Measurements from ENCODE around the gene TRIP13.
"Not testable (repeated sequence)": the region's sequence is repeated elsewhere in the genome, so short reads cannot be mapped to it uniquely, and the experiment has no call there.

Gene TRIP13, protein sequence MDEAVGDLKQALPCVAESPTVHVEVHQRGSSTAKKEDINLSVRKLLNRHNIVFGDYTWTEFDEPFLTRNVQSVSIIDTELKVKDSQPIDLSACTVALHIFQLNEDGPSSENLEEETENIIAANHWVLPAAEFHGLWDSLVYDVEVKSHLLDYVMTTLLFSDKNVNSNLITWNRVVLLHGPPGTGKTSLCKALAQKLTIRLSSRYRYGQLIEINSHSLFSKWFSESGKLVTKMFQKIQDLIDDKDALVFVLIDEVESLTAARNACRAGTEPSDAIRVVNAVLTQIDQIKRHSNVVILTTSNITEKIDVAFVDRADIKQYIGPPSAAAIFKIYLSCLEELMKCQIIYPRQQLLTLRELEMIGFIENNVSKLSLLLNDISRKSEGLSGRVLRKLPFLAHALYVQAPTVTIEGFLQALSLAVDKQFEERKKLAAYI

DNA sequence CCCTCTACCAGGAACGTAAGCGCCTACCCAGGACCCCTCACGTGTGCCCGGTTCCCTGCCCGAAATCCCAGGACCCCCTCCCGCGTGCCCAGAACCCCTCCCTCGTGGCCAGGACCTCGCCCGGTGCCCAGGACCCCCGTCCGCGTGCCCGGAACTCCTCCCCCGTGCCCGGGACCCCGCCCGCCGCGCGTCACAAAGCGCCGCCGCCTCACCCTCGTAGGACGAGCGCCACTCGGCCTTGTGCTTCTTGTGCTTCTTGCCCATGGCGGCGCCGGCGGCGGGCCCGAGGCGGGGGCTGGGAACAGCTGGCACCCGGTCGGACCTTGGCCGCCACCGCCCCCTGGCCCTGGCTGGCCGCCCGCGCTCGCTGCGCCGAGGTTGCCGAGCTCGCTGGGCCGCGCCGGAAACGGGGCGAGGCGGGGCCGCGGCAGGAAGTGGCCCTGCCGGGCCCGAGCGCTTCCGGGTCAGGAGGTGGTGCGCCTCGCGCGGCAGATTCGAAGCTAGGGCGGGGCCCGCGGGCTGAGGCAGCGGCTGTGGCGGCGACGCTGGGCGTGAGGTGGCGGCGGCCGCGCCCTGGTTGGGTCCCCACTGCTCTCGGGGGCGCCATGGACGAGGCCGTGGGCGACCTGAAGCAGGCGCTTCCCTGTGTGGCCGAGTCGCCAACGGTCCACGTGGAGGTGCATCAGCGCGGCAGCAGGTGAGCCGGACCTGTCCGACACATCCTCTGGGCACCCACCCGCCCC is at the start of gene TRIP13, which contains the start of gene BRD9:
TSS of gene TRIP13 (plus strand) at position 491 of the 743 bp plus-strand sequence. CDS start at position 606, 115 bp downstream.
TSS of gene BRD9 (minus strand) at position 408 of the 743 bp plus-strand sequence. CDS start at position 264, 144 bp downstream.
- DNase-seq (ENCODE audit: low read depth) = peak; percentile 83

DNA sequence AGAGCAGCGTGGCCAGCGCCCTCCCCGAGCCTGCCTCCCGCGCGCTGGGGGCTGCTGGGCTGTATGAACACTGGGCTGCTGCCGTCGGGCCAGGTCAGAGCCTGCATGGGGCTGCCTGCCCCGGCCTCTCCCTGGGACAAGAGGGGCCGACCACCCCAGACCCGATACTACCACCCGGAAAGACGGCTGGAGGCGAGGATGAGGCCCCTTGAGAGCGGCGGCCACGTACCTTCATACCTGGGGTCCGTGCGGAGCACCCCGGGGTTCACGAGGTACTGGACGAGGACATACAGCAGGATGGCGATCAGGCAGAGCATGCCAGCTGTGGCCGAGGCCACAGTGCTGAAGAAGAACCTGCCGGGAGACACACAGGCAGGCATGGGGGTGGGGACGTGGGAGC is 49.3 kb upstream of the TRIP13 start:
- DNase-seq (ENCODE audit: low read depth) = not testable (repeated sequence)

DNA sequence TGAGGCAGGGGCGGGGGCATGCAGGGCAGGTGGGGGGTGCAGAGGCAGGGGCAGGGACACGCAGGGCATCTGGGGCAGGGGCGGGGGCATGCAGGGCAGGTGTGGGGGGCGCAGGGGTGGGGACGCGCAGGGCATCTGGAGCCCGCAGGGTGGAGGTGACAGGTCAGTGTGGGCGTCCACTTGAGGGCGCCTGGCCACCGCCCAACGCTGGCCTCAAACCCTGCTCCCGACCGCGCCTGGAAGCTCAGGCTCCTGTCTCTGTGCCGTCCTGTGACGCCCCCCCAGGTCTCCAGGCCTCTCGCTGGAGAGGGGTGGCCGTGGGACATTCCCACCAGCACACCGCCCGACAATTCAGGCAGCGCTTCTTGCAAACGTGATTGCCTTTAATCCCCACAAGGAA is 48.8 kb upstream of the TRIP13 start:
- not testable (repeated sequence) for DNase-seq (ENCODE audit: low read depth)

DNA sequence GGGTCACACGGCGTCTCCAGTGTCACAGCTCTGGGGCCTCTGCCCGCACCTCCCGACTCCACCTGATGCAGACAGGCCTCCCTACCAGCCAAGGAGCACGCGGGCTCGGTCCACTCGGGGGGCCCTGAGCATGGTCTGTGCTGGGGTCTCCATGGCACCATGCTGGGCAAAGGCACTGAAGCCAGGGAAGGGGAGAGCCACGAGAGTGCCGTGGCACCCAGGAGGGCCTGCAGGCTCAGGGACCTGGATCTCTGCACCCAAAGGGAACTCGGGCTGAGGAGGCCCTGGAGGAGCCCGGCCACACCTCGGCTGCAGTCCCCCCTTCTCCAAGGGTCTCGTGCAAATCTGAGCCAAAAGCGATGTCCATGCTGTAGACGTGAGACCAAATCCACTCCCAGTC is 48.3 kb upstream of the TRIP13 start:
- DNase-seq (ENCODE audit: low read depth) = not testable (repeated sequence)

DNA sequence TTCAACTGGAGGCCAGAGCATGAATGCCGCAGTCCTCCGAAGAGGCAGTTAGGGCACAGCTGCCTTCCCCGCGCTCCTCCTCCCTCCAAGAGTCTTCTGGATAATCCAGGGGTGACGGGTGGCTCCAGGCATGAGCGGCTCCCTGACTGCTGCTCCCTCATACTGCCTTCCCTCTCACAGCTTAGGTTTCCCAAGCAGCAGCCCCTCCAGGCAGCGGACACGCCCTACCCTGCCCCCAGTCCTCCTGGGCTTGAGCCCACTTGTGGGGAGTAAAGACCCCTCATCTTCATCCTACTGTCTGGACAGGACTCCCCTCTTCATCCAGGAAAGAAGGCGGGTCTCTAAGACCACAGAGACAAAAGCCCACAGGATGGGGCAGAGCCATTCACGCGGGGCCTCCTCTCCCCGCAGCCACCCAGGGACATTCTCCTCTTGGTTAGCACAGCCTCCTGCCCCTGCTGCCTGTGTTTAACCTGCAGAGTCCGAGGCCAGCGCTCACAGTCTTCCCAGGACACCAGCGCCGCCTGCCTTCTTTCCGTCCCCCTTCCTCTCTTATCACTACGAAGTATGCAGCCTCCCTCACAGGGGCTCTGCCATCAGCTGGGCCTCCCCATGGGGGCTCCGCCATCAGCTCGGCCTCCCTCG is 47.5 kb upstream of the TRIP13 start:
- DNase-seq (ENCODE audit: low read depth) = not testable (repeated sequence)

DNA sequence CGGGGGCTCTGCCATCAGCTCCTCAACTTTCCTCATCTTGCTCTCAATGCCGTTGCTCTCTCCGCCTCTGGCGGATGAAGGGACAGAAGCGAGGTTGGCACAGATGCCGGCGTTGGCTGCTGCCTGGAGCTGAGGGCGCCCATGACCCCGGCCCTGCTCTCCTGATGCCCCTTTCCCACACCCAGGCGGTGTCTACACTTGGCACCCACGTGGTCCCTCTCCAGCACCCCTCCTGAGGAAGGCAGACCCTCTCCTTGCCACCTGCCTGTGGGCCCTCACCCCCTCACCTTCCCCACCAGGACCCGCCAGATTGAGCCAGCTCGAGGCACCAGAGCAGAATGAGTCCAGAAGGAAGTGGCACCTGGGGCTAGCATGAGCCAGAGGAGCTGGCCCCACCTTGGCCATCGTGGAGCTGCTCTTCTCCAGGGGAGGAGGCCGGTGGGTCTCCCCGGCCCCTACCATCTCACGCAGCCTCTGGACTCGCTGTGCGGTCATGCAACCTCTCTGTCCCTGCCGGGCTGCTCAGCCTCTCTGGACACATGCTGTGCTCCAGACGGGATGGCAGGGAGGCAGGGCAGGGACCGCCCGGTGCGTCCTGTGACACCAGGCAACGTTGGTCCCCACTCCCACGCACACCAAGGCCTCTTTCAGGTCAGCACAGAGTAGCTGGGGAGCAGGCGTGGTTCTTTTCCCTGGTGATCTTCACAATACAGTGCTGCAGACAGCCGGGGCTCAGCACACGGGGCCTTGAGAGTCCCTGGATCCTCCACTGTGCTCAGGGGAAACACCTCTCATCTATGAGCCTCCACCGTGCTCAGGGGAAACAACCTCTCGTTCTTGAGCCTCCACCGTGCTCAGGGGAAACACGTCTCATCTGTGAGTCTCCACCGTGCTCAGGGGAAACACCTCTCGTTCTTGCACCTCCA is 46.7 kb upstream of the TRIP13 start:
- not testable (repeated sequence) for DNase-seq (ENCODE audit: low read depth)

DNA sequence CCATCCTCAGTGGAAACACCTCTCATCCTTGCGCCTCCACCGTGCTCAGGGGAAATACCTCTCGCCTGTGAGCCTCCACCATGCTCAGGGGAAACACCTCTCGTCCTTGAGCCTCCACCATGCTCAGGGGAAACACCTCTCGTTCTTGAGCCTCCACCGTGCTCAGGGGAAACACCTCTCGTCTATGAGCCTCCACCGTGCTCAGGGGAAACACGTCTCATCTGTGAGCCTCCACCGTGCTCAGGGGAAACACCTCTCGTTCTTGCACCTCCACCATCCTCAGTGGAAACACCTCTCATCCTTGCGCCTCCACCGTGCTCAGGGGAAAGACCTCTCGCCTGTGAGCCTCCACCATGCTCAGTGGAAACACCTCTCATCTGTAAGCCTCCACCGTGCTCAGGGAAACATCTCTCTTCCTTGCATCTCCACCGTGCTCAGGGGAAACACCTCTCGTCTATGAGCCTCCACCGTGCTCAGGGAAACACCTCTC is 46.0 kb upstream of the TRIP13 start:
- not testable (repeated sequence) for DNase-seq (ENCODE audit: low read depth)

DNA sequence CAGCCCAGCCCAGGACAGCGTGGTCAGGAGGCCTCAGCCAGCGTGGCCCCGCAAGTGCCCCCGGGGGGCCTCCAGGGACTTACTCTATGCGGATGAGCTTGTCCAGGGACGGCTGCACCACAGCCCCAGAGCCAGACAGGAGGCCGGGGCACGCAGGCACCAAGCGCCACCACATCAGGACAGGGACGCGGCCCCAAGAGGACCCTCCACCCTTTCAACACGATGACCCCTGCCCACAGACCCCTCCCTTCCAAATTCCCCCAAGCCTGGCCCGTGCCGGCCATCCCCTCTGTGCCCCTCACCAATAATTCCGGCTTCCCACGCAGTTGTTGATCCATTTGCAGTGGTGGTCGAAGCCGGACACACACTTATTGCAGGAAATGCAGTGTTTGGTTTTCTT is 45.5 kb upstream of the TRIP13 start:
- DNase-seq (ENCODE audit: low read depth) = not testable (repeated sequence)

DNA sequence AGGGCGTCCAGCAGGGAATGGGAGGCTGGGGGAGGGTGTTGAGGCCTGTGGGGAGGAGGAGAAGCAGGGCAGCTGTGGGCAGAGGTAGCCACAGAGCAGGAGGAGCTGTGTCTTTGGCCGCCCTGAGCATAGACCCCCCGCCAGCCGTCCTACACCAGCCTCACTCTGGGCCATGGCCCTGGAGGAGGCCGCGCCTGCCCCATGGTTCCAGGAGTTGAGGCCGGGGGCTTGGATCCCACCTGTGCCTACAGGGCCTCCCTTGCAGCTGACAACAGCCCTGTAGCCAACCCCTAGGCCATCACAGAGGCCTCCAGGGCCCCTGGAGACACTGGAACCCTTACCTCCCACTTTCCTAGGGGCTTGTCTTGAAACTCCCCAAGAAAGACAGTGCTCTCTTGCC is 44.9 kb upstream of the TRIP13 start:
- not testable (repeated sequence) for DNase-seq (ENCODE audit: low read depth)

DNA sequence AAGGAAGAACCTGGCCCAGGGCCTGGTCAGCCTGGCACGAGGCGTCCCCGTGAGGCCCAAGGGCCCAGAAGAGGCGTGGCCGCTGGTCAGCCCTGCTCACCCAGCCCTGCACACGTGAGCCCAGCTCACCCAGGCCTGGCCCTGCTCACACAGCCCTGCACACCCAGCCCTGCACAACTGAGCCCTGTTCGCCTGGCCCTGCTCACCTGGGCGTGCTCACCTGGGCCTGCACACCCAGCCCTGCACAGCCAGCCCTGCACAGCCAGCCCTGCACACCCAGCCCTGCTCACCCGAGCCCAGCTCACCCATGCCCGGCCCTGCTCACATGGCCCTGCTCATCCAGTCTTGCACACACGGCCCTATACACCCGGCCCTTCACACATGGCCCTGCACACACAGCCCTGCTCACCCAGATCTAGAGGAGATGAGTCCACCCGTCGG is 44.0 kb upstream of the TRIP13 start:
- DNase-seq (ENCODE audit: low read depth) = no peak

DNA sequence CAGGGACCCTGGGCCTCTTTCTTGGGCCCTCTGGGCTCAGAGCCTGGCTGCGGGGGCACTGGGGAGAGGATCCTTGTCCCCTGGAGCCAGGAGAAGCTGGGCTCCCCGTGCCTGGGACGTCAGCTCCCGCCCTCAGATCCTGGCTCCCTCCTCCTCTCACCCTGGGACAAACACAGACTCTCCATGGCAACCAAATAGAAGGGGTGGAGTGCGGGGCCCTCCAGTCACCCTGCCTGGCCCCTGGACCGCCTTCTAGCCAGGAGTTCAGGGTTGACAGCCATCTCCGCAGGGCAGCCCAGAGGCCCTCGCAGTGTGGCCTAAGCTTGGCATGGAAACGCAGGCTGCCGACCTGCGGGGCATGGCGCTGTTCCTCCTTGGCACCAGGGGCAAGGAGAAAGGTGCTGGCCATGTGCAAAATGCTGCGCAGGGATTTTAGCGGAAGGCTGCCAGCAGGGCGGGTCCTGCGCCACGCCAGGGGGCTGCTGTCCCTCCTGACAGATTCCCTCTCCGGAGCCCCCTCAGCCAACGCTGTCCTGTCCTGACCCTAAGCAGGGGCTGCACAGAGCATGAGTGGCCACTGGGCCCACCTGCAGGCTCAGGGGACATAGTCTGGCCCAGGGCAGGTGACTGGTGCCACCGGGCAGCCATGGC is 42.9 kb upstream of the TRIP13 start:
- no peak for DNase-seq (ENCODE audit: low read depth)

DNA sequence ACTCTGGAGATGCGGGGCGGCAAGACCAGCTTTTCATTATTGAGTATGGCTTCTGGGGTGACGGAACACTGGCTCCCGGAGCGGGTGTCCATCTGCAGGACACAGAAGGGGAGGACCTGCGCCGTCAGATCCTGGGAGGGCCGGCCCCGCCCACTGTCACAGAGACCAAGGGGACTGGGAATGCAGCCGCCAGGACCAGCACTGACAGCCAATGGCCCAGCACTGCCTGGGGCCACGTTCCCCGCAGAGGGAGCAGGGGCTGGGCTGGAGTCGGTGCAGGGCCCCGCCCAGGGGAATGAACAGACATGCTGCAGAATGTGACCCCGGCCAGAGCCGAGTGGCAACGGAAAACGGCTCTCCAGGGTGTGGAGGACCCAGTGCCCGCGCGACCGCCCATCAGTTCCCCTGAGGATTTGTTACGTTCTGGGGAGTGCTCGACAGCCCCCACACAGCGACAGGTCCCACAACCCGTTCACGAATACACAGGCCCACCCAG is 42.1 kb upstream of the TRIP13 start, which contains the start of gene ZDHHC11:
TSS of gene ZDHHC11 (minus strand) at position 476 of the 496 bp plus-strand sequence. CDS start at position 92, 384 bp downstream.
- no peak for DNase-seq (ENCODE audit: low read depth)

DNA sequence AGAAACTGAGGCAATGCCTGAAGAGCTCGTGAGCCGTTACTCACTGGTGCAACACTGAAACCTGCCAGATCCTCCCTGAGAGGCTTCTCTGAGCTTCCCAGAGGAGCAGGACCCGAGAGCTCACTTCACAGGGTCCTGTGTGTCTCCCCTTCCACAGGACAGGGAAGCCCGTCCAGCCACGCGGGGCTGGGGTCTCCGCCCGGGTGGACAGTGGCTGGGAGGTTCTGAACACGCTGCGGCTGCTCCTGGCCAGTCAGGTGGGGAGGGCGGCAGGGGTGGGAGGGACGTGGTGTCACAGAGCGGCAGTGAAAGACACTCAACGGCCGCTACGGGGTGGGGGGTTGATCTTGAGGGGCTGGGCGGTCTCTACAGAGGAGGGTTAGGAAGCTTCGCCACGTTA is 41.6 kb upstream of the TRIP13 start:
- no peak for DNase-seq (ENCODE audit: low read depth)

DNA sequence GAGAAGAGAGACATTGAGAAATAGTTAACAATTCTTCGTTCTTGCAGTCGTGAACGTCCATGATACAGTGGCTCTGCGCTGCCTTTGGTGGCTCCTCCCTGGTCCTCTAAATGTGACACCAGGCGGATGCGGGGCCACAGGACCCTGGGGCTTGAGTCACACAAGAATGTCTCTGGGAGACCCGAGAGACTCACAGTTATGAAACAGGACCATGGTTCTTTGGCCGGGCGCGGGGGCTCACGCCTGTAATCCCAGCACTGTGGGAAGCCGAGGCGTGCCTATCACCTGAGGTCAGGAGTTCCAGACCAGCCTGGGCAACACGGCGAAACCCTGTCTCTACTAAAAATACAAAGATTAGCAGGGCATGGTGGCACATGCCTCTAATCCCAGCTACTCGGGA is 41.1 kb upstream of the TRIP13 start:
- DNase-seq (ENCODE audit: low read depth) = no peak

DNA sequence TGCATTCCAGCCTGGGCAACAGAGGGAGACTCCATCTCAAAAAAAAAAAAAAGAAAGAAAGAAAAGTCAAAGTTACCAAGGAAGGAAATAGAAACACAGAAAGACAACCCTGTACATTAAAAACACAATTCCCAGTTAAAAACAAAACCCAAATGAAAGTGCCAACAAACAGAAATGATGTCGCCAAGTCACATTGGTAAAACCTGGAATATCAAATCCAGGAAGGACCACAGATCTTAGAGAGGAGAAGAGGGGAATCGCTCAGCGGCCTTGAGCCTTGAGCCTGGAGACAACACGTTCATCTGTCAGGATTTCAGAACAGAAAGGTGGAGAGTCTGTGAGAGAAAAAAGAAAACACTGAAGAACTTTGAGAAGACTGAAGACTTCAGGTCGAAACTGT is 40.7 kb upstream of the TRIP13 start:
- no peak for DNase-seq (ENCODE audit: low read depth)

DNA sequence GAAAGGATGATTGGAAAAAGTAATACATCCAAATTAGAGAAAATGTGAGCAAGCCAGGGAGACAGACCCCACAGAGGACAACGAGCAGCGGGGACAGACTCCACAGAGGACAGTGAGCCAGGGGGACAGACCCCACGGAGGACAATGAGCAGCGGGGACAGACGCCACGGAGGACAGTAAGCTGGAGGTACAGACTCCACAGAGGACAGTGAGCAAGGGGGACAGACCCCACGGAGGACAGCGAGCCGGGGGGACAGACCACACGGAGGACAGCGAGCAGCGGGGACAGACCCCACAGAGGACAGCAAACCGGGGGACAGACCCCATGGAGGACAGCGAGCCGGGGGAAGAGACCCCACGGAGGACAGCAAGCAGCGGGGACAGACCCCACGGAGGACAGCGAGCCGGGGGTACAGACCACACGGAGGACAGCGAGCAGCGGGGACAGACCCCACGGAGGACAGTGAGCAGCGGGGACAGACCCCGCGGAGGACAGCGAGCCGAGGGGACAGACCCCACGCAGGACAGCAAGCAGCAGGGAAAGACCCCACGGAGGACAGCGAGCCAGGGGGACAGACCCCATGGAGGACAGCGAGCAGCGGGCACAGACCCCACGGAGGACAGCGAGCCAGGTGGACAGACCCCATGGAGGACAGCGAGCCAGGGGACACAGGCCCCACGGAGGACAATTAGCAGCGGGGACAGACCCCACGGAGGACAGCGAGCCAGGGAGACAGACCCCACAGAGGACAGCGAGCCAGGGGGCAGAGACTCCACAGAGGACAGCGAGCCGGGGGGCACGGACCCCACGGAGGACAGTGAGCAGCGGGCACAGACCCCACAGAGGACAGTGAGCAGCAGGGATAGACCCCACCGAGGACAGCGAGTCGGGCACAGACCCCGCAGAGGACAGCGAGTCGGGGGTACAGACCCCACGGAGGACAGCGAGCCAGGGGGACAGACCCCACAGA is 40.0 kb upstream of the TRIP13 start:
- no peak for DNase-seq (ENCODE audit: low read depth)

DNA sequence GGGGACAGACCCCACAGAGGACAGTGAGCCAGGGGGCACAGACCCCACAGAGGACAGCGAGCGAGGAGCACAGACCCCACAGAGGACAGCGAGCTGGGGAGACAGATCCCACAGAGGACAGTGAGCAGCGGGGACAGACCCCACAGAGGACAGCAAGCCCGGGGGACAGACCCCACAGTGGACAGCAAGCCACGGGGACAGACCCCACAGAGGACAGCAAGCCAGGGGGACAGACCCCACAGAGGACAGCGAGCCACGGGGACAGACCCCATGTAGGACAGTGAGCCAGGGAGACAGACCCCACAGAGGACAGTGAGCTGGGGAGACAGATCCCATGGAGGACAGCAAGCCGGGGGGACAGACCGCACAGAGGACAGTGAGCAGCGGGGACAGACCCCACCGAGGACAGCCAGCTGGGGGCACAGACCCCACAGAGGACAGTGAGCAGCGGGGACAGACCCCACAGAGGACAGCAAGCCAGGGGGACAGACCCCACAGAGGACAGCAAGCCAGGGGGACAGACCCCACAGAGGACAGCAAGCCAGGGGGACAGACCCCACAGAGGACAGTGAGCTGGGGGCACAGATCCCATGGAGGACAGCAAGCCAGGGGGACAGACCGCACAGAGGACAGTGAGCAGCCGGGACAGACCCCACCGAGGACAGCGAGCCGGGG is 39.1 kb upstream of the TRIP13 start:
- DNase-seq (ENCODE audit: low read depth) = not testable (repeated sequence)

DNA sequence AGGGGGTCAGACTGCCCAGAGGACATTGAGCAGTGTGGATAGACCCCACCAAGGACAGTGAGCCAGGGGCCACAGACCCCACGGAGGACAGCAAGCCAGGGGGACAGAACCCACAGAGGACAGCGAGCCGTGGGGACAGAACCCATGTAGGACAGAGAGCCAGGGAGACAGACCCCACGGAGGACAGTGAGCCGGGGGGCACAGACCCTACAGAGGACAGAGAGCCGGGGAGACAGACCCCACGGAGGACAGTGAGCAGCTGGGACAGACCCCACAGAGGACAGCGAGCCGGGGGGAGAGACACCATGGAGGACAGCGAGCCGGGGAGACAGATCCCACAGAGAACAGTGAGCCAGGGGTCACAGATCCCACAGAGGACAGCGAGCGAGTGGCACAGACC is 38.5 kb upstream of the TRIP13 start:
- no peak for DNase-seq (ENCODE audit: low read depth)

Measured in activated T-cell treated with anti-CD3 and anti-CD28 coated beads for 24 hours (primary cell).